Sigmoid colon (tissue), 7 donors: ENCODE results near the gene KIRREL3. TPM values are rescaled to one million over a fixed set of nuclear protein-coding genes. Genes with fewer than 3 reads are reported as not detected.

Source experiments
- DNase-seq: peaks from one replicate; pipeline ENCODE4 v3.0.0-alpha.2; 2019
- H3K27ac ChIP-seq, 4 donors: fragments of 200-600 bp; sonication (generic); one replicate each; pipeline ENCODE4 v1.5.1; 2016 to 2019; ENCODE audit warnings: mild to moderate bottlenecking in 1 of 4
- H3K27me3 ChIP-seq, 3 donors: fragments of 200-600 bp; sonication (generic); one replicate each; pipeline ENCODE4 v1.5.1; 2019; ENCODE audit warnings: mild to moderate bottlenecking in 1 of 3
- H3K36me3 ChIP-seq, 4 donors: fragments of 200-600 bp; sonication (generic); one replicate each; pipeline ENCODE4 v1.5.1; 2016 to 2019
- H3K4me1 ChIP-seq, 4 donors: fragments of 200-600 bp; sonication (generic); one replicate each; pipeline ENCODE4 v1.5.1; 2017 to 2019
- H3K4me3 ChIP-seq, 4 donors: fragments of 200-600 bp; sonication (generic); one replicate each; pipeline ENCODE4 v1.5.1; 2017 to 2019; ENCODE audit warnings: mild to moderate bottlenecking in 2 of 4, moderate library complexity in 1 of 4
- H3K9me3 ChIP-seq, 4 donors: fragments of 200-600 bp in 3 of 4; sonication (generic) in 3 of 4; one replicate each; pipeline versions ENCODE4 v1.5.1 to v1.6.1; 2013 to 2019
- EP300 ChIP-seq, 4 donors: sonication (generic); formaldehyde crosslinking; IDR thresholded peaks; one replicate each; pipeline ENCODE4 v1.6.1; 2017; ENCODE audit warnings: antibody characterized with exemption in 4 of 4
- POLR2A ChIP-seq, 2 donors: fragments of 450-650 bp; IDR thresholded peaks; one replicate each; pipeline ENCODE4 v1.6.1; 2016; ENCODE audit warnings: antibody characterized with exemption in 2 of 2, mild to moderate bottlenecking in 2 of 2, moderate library complexity in 2 of 2
- POLR2AphosphoS5 ChIP-seq, 4 donors: sonication (generic); formaldehyde crosslinking; IDR thresholded peaks; one replicate each; pipeline ENCODE4 v1.6.1; 2017; ENCODE audit warnings: antibody characterized with exemption in 4 of 4
- WGBS, 2 donors: extraction: QIAGEN DNeasy Blood & Tissue Kit; methylation state at CpG; one replicate each; pipeline ENCODE4 v1.1.7; 2013; 5-methylcytosine and 5-hydroxymethylcytosine counted together
- intact Hi-C: fragments of 100-400 bp; cut with DNase I; formaldehyde crosslinking; loops from one replicate; pipeline ENCODE4 v1.15.1; 2023
- polyA plus RNA-seq, 3 donors: library from polyadenylated mRNA; stranded (reverse); fragments of 200-250 nt; gene quantifications; one replicate each; pipeline ENCODE4 v1.2.3, GENCODE V29; 2013
- total RNA-seq, 4 donors: library from RNA; depleted of rRNA; stranded (reverse); fragments of >200 nt; gene quantifications; one replicate each; pipeline ENCODE4 v1.1.0, GENCODE V29; 2016
- TF ChIP-seq, protein P1 (sequence below), 4 experiments: fragments of 450-650 bp in 3 of 4; fragments of 200-600 bp in 1 of 4; IDR thresholded peaks; one replicate each; pipeline ENCODE4 v1.5.1; 2016 to 2019; ENCODE audit warnings: antibody characterized with exemption in 4 of 4, mild to moderate bottlenecking in 3 of 4, moderate library complexity in 2 of 4
- donor health status: healthy with polysubstance abuse.
- donor health status: Bipolar disorder and iron deficiency.
- donor health status: healthy.

Gene KIRREL3
- total and polyA plus RNA-seq, 7 donors: under 0.01 to 3.3 (median 1.0) TPM

DNA sequence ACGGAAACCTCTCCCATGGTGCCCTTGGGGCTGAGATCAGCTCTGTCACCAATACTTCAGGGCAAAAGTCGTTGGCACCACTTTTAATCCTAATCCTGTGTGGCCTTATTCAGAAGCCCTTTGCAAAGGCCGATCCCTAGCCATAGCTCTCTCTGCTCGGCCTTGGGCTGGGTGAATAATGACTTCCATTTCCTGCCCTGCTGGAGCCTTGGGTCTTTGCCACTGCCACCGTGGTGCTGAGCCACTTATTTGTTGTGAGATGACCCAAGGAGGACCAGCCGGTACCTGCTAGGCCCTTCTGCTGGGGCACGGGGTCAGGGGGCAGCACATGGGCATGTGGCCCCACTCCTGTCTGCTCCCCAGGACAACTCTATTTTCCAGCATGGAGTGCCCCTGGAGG, 456.9 kb downstream of the KIRREL3 start:
- no peak overlapping the region for H3K4me3 ChIP-seq
- 14 to 26% methylated on average over 7 of the region's 7 CpGs for WGBS, 2 donors
- H3K4me1 ChIP-seq: peaks cover 0 to 26% (median 23%) of the 10 kb centered on the region in 4 donors
- H3K27ac ChIP-seq: no peak overlapping the region
- TF ChIP-seq, protein P1, sequence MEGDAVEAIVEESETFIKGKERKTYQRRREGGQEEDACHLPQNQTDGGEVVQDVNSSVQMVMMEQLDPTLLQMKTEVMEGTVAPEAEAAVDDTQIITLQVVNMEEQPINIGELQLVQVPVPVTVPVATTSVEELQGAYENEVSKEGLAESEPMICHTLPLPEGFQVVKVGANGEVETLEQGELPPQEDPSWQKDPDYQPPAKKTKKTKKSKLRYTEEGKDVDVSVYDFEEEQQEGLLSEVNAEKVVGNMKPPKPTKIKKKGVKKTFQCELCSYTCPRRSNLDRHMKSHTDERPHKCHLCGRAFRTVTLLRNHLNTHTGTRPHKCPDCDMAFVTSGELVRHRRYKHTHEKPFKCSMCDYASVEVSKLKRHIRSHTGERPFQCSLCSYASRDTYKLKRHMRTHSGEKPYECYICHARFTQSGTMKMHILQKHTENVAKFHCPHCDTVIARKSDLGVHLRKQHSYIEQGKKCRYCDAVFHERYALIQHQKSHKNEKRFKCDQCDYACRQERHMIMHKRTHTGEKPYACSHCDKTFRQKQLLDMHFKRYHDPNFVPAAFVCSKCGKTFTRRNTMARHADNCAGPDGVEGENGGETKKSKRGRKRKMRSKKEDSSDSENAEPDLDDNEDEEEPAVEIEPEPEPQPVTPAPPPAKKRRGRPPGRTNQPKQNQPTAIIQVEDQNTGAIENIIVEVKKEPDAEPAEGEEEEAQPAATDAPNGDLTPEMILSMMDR (IDR thresholded peaks at IDR 0.05): no peak
- TF ChIP-seq POLR2AphosphoS5 (IDR thresholded peaks at IDR 0.05) (no peak), POLR2A (IDR thresholded peaks at IDR 0.05) (no peak), EP300 (IDR thresholded peaks at IDR 0.05) (no peak)
- H3K9me3 ChIP-seq: no peaks in the 10 kb centered on the region
- peaks cover 0 to 7% (median 0%) of the 10 kb centered on the region in 3 donors for H3K27me3 ChIP-seq
- intact Hi-C loops: no loop called here
- DNase-seq: no peak
- H3K36me3 ChIP-seq: no peaks in the 10 kb centered on the region

DNA sequence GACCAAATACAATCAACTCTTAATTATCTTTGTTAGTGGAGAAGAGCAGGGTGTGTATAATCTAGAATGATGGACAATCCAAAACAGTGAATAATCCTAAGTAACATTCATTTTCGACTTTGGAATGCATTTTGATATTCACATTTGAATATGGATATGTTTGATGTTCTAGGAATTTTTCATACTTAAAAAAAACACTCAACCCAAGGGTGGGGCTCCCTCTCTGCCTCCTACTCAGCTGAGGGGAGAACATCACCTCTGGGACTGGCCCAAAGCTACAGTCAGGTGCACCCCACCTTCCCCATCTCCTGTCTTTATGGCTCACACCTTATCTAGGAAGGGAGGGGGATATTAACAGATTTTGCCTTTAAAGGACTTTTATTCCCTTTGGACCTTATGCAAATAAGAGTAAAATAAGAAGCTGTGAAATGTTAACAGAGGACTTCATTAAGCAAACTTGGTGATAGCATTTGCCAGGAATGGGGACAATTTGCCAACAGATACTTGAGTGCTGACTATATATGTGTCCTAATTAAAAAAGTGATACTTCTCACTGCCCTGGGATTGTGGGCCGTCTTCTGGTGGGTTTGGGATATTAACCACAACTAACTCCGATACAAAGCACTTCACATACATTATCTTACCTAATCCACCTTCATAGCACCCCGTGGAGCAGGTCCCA, 458.1 kb downstream of the KIRREL3 start:
- intact Hi-C loops: no loop called here
- no peak for DNase-seq
- no peaks in the 10 kb centered on the region for H3K9me3 ChIP-seq
- no peaks in the 10 kb centered on the region for H3K36me3 ChIP-seq
- H3K27ac ChIP-seq: no peak overlapping the region
- TF ChIP-seq POLR2A (IDR thresholded peaks at IDR 0.05) (no peak), EP300 (IDR thresholded peaks at IDR 0.05) (no peak), POLR2AphosphoS5 (IDR thresholded peaks at IDR 0.05) (no peak)
- TF ChIP-seq, protein P1 (IDR thresholded peaks at IDR 0.05): no peak
- peaks cover 0 to 19% (median 0%) of the 10 kb centered on the region in 3 donors for H3K27me3 ChIP-seq
- no peak overlapping the region for H3K4me3 ChIP-seq
- peaks cover 0 to 26% (median 23%) of the 10 kb centered on the region in 4 donors for H3K4me1 ChIP-seq
- 71 to 73% methylated on average over 4 of the region's 4 CpGs for WGBS, 2 donors

DNA sequence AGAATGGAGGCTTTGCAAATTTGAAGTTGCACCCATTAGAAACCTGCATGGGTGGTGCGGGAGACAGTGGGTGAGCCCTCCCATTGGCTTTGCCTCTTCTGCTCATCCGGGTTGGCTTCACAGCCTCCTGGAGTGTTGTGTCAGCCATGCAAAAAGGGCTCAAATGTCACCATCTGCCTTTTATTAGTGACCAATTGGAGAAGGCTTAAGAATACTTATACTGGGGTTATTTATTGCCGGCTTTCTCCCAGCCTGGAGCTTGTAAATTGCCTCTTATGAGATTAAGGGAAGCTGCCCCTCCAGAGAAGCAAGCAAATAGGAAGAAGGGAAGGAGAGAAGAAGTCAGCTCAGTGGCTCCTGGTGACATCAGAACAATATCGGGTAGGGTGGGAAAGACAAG, 462.5 kb downstream of the KIRREL3 start:
- intact Hi-C loops: no loop called here
- no peak for TF ChIP-seq POLR2AphosphoS5 (IDR thresholded peaks at IDR 0.05)
- TF ChIP-seq, protein P1 (IDR thresholded peaks at IDR 0.05): no peak
- TF ChIP-seq EP300 (IDR thresholded peaks at IDR 0.05): no peak
- no peak for TF ChIP-seq POLR2A (IDR thresholded peaks at IDR 0.05)
- Histone ChIP-seq H3K27ac (no peak overlapping the region), H3K36me3 (no peaks in the 10 kb centered on the region), H3K4me1 (peaks cover 0 to 1% (median under 1%) of the 10 kb centered on the region in 4 donors), H3K27me3 (peaks cover 0 to 46% (median 0%) of the 10 kb centered on the region in 3 donors), H3K9me3 (no peaks in the 10 kb centered on the region), H3K4me3 (no peak overlapping the region)
- DNase-seq: no peak
- 50 to 54% methylated on average over 4 of the region's 4 CpGs for WGBS, 2 donors

DNA sequence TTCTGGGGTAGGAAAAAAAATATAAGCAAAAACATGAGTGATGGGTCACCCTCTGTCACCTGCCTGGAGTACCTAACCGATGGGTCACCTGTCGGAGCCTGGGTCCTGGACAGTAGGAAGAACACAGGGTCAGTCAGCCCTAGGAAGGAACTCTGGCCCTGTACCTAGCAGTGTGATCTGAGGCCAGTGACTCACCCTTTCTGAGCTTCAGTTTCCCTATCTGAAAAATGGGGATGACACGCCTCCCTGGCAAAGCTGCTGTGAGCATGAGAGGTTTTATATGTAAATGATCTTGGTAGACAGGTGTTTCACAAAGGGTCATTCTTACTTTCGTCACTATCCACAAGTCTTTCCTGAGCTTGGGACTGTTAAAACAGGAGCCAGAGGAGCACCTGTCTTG, 463.1 kb downstream of the KIRREL3 start:
- H3K9me3 ChIP-seq: no peaks in the 10 kb centered on the region
- H3K27ac ChIP-seq: no peak overlapping the region
- TF ChIP-seq EP300 (IDR thresholded peaks at IDR 0.05) (no peak), POLR2AphosphoS5 (IDR thresholded peaks at IDR 0.05) (no peak), POLR2A (IDR thresholded peaks at IDR 0.05) (no peak)
- TF ChIP-seq, protein P1 (IDR thresholded peaks at IDR 0.05): no peak
- H3K27me3 ChIP-seq: peaks cover 0 to 46% (median 0%) of the 10 kb centered on the region in 3 donors
- intact Hi-C loops: no loop called here
- no peak overlapping the region for H3K4me3 ChIP-seq
- WGBS, 2 donors: 57 to 87% methylated on average over 4 of the region's 4 CpGs
- no peaks in the 10 kb centered on the region for H3K4me1 ChIP-seq
- DNase-seq: no peak
- H3K36me3 ChIP-seq: no peaks in the 10 kb centered on the region
